ENCODE results near the gene SRBD1. TPM values are rescaled to one million over a fixed set of nuclear protein-coding genes. Genes with fewer than 3 reads are reported as not detected.

Gene SRBD1
- total RNA-seq, 1 experiment from 2014 or later: 22.8 TPM

GRCh38 chr2:45390441-45390840 lies 220.6 kb downstream of the SRBD1 start (continued):
- TF ChIP-seq, protein P1, sequence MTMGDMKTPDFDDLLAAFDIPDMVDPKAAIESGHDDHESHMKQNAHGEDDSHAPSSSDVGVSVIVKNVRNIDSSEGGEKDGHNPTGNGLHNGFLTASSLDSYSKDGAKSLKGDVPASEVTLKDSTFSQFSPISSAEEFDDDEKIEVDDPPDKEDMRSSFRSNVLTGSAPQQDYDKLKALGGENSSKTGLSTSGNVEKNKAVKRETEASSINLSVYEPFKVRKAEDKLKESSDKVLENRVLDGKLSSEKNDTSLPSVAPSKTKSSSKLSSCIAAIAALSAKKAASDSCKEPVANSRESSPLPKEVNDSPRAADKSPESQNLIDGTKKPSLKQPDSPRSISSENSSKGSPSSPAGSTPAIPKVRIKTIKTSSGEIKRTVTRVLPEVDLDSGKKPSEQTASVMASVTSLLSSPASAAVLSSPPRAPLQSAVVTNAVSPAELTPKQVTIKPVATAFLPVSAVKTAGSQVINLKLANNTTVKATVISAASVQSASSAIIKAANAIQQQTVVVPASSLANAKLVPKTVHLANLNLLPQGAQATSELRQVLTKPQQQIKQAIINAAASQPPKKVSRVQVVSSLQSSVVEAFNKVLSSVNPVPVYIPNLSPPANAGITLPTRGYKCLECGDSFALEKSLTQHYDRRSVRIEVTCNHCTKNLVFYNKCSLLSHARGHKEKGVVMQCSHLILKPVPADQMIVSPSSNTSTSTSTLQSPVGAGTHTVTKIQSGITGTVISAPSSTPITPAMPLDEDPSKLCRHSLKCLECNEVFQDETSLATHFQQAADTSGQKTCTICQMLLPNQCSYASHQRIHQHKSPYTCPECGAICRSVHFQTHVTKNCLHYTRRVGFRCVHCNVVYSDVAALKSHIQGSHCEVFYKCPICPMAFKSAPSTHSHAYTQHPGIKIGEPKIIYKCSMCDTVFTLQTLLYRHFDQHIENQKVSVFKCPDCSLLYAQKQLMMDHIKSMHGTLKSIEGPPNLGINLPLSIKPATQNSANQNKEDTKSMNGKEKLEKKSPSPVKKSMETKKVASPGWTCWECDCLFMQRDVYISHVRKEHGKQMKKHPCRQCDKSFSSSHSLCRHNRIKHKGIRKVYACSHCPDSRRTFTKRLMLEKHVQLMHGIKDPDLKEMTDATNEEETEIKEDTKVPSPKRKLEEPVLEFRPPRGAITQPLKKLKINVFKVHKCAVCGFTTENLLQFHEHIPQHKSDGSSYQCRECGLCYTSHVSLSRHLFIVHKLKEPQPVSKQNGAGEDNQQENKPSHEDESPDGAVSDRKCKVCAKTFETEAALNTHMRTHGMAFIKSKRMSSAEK (CRISPR knock-in tag; IDR thresholded peaks at IDR 0.05; ENCODE audit: borderline replicate concordance): no peak

DNA sequence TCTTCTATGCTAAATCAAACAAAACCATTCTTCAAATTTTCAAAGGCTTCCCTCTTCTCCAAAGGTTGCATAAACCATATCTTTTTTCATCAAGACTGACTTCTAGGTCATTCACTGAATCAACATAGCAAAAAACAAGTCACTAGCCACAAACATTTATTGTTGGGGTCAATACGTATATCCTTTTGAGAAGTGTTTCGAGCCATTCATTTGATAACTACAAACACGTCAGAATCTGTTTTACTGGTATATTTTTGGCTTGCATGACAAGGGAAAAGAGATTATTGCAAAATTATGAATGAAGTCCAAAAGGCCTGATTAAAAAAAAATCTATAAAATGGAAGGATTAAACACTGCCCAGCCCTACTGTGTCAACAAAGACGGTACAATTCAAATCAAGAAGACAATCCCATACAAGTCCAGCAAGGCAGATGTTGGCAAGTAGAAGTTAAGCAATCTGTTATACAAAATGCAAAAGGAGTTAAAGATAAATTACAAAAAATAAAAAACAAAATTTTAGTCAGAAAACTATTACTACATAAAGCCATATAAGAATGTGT lies 222.4 kb downstream of the SRBD1 start:
- no peaks in the 10 kb centered on the region for H3K9me3 Mint-ChIP-seq
- peaks cover 15% of the 10 kb centered on the region for H3K36me3 Mint-ChIP-seq
- DNase-seq (ENCODE audit: low spot score): no peak
- peaks cover 49% of the 10 kb centered on the region for H3K4me1 Mint-ChIP-seq
- POLR2A ChIA-PET: no interaction called here
- H3K27me3 Mint-ChIP-seq (ENCODE audit: low read depth): no peaks in the 10 kb centered on the region
- H3K4me3 Mint-ChIP-seq: no peak overlapping the region
- CTCF ChIA-PET: no interaction called here
- peak overlapping the region; percentile 26; the same call in 1 of the 2 replicates for H3K27ac Mint-ChIP-seq
- no peak for TF ChIP-seq STAT6 (CRISPR knock-in tag; conservative IDR thresholded peaks at IDR 0.05; ENCODE audit: low read depth)
- TF ChIP-seq ERG (CRISPR knock-in tag; IDR thresholded peaks at IDR 0.05): no peak
- TF ChIP-seq SMAD3 (CRISPR knock-in tag; IDR thresholded peaks at IDR 0.05; ENCODE audit: borderline replicate concordance): no peak
- TF ChIP-seq, protein P2, sequence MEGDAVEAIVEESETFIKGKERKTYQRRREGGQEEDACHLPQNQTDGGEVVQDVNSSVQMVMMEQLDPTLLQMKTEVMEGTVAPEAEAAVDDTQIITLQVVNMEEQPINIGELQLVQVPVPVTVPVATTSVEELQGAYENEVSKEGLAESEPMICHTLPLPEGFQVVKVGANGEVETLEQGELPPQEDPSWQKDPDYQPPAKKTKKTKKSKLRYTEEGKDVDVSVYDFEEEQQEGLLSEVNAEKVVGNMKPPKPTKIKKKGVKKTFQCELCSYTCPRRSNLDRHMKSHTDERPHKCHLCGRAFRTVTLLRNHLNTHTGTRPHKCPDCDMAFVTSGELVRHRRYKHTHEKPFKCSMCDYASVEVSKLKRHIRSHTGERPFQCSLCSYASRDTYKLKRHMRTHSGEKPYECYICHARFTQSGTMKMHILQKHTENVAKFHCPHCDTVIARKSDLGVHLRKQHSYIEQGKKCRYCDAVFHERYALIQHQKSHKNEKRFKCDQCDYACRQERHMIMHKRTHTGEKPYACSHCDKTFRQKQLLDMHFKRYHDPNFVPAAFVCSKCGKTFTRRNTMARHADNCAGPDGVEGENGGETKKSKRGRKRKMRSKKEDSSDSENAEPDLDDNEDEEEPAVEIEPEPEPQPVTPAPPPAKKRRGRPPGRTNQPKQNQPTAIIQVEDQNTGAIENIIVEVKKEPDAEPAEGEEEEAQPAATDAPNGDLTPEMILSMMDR (IDR thresholded peaks at IDR 0.05): no peak
- TF ChIP-seq ZNF671 (CRISPR knock-in tag; IDR thresholded peaks at IDR 0.05): no peak
- TF ChIP-seq TEAD1 (CRISPR knock-in tag; IDR thresholded peaks at IDR 0.05): no peak
- no peak for TF ChIP-seq ATF1 (CRISPR knock-in tag; IDR thresholded peaks at IDR 0.05)
- no peak for TF ChIP-seq JAZF1 (CRISPR knock-in tag; IDR thresholded peaks at IDR 0.05)
- no peak for ATAC-seq

DNA sequence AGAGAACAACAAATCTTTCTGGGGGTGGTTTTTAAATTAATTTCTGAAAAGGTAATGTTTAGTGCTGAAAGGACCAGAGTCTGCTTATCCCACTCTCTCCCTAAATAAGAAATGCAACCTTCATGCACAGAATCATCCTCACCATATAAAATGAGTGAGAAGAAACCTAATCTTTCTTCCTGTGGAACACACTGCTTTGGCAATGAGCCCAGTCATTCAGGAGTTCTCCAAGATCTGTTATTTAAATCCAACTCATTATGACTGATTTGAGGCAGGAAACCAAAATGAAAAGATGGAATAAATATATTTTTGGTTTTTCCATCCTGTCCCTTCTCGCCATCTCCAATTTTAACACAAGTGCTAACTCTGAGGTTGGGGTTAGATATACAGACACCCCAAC lies 228.3 kb downstream of the SRBD1 start:
- Mint-ChIP-seq H3K27ac (no peak overlapping the region), H3K4me3 (no peak overlapping the region), H3K4me1 (peaks cover 11% of the 10 kb centered on the region), H3K9me3 (peaks cover 5% of the 10 kb centered on the region; the same call in 1 of the 2 replicates), H3K27me3 (ENCODE audit: low read depth) (no peaks in the 10 kb centered on the region), H3K36me3 (peaks cover 2% of the 10 kb centered on the region; the same call in 1 of the 2 replicates)
- ChIA-PET POLR2A (no interaction called here), CTCF (no interaction called here)
- DNase-seq (ENCODE audit: low spot score) (no peak), ATAC-seq (no peak)
- TF ChIP-seq ZNF396 (CRISPR knock-in tag; IDR thresholded peaks at IDR 0.05; ENCODE audit: borderline replicate concordance): no peak
- TF ChIP-seq MYBL2 (CRISPR knock-in tag; IDR thresholded peaks at IDR 0.05): no peak
- TF ChIP-seq ZNF232 (CRISPR knock-in tag; IDR thresholded peaks at IDR 0.05): no peak
- TF ChIP-seq ELF4 (CRISPR knock-in tag; IDR thresholded peaks at IDR 0.05; ENCODE audit: low read depth): no peak
- no peak for TF ChIP-seq TEAD1 (CRISPR knock-in tag; IDR thresholded peaks at IDR 0.05)
- TF ChIP-seq AFF4 (CRISPR knock-in tag; IDR thresholded peaks at IDR 0.05; ENCODE audit: borderline replicate concordance): no peak
- TF ChIP-seq, protein P1 (CRISPR knock-in tag; IDR thresholded peaks at IDR 0.05; ENCODE audit: borderline replicate concordance): no peak

Data from WTC11 (cell line).